Neural cell (in vitro differentiated cells): ENCODE data around the gene LMOD1. TPM values are rescaled to one million over a fixed set of nuclear protein-coding genes. Genes with fewer than 3 reads are reported as not detected.

Source experiments
- H2AFZ ChIP-seq: fragments of 200-600, 300-800 bp; sonication (generic), shearing (Covaris generic); 2 replicates; pipeline ENCODE4 v1.6.0; 2014; ENCODE audit warnings: low read depth, mild to moderate bottlenecking, antibody characterized with exemption, low read length, moderate library complexity
- H3F3A ChIP-seq: fragments of 200-600 bp; shearing (Covaris generic); 2 replicates; pipeline ENCODE4 v1.6.1; 2016; ENCODE audit warnings: mild to moderate bottlenecking, moderate library complexity, mixed read lengths, antibody characterized with exemption, low read length; ENCODE audit not compliant: insufficient read depth, poor library complexity, severe bottlenecking
- H3K27ac ChIP-seq: fragments of 200-600, 300-800 bp; sonication (generic), shearing (Covaris generic); 2 replicates; pipeline ENCODE4 v1.5.1; 2014; ENCODE audit warnings: mild to moderate bottlenecking, low read length, moderate library complexity
- H3K27me3 ChIP-seq: fragments of 300-800, 200-600 bp; sonication (generic), shearing (Covaris generic); 2 replicates; pipeline ENCODE4 v1.6.0; 2014; ENCODE audit warnings: mild to moderate bottlenecking, low read depth, low read length, moderate library complexity; ENCODE audit not compliant: insufficient read depth
- H3K36me3 ChIP-seq: fragments of 300-800, 200-600 bp; sonication (generic), shearing (Covaris generic); 2 replicates; pipeline ENCODE4 v1.5.1; 2014; ENCODE audit warnings: mild to moderate bottlenecking, antibody characterized with exemption, low read length, moderate library complexity; ENCODE audit not compliant: insufficient read depth
- H3K4me2 ChIP-seq: fragments of 300-800, 200-600 bp; sonication (generic), shearing (Covaris generic); 2 replicates; pipeline ENCODE4 v1.6.0; 2014; ENCODE audit warnings: mild to moderate bottlenecking, low read length
- H3K4me3 ChIP-seq: fragments of 300-800, 200-600 bp; sonication (generic), shearing (Covaris generic); 2 replicates; pipeline ENCODE4 v1.5.1; 2014; ENCODE audit warnings: mild to moderate bottlenecking, low read length, moderate library complexity
- H3K79me2 ChIP-seq: fragments of 200-600 bp; shearing (Covaris generic); replicated peaks from 2 replicates; pipeline ENCODE4 v1.6.0; 2014; ENCODE audit warnings: mild to moderate bottlenecking, low read length, moderate library complexity; ENCODE audit not compliant: insufficient read depth
- H3K9ac ChIP-seq: fragments of 300-800, 200-600 bp; sonication (generic), shearing (Covaris generic); 2 replicates; pipeline ENCODE4 v1.6.1; 2016; ENCODE audit warnings: mild to moderate bottlenecking, low read length, mixed read lengths
- H3K9me2 ChIP-seq: fragments of 200-600 bp; shearing (Covaris generic); 2 replicates; pipeline ENCODE4 v1.6.1; 2016; ENCODE audit warnings: mild to moderate bottlenecking, low read length, mixed read lengths; ENCODE audit not compliant: insufficient read depth
- H3K9me3 ChIP-seq: fragments of 200-600, 300-800 bp; sonication (generic), shearing (Covaris generic); 2 replicates; pipeline ENCODE4 v1.6.1; 2016; ENCODE audit warnings: mild to moderate bottlenecking, mixed run types, low read length, moderate library complexity, mixed read lengths
- H4K20me1 ChIP-seq: fragments of 200-600 bp; shearing (Covaris generic); 2 replicates; pipeline ENCODE4 v1.6.1; 2016; ENCODE audit warnings: mild to moderate bottlenecking, mixed run types; ENCODE audit not compliant: insufficient read depth
- EP300 ChIP-seq: fragments of 450-650 bp; conservative IDR thresholded peaks from 2 replicates; pipeline ENCODE4 v1.6.1; 2014; ENCODE audit warnings: antibody characterized with exemption, mild to moderate bottlenecking, moderate library complexity; ENCODE audit not compliant: poor library complexity, severe bottlenecking
- EZH2 ChIP-seq: fragments of 200-600, 300-800 bp; shearing (Covaris generic), sonication (generic); IDR thresholded peaks from 2 replicates; pipeline ENCODE4 v1.6.1; 2014; ENCODE audit warnings: antibody characterized with exemption, low read length, borderline replicate concordance, mild to moderate bottlenecking; ENCODE audit not compliant: insufficient read depth, poor library complexity, severe bottlenecking
- MXI1 ChIP-seq: fragments of 450-650 bp; conservative IDR thresholded peaks from 2 replicates; pipeline ENCODE4 v1.6.1; 2014; ENCODE audit warnings: antibody characterized with exemption, mild to moderate bottlenecking; ENCODE audit not compliant: poor library complexity, severe bottlenecking
- POLR2AphosphoS5 ChIP-seq: IDR thresholded peaks from 2 replicates; pipeline ENCODE4 v1.6.1; 2012
- RAD21 ChIP-seq: fragments of 450-650 bp; conservative IDR thresholded peaks from 2 replicates; pipeline ENCODE4 v1.6.1; 2014; ENCODE audit warnings: antibody characterized with exemption, mild to moderate bottlenecking, moderate library complexity
- SMC3 ChIP-seq: fragments of 450-650 bp; conservative IDR thresholded peaks from 2 replicates; pipeline ENCODE4 v1.6.1; 2014; ENCODE audit warnings: antibody characterized with exemption, mild to moderate bottlenecking, moderate library complexity; ENCODE audit not compliant: poor library complexity
- TAF1 ChIP-seq: IDR thresholded peaks from 2 replicates; pipeline ENCODE4 v1.6.1; 2012; ENCODE audit warnings: low read depth
- polyA plus RNA-seq: library from polyadenylated mRNA; depleted of rRNA; stranded (reverse); fragments of >200 nt; gene quantifications from 2 replicates; pipeline ENCODE4 v1.2.3, GENCODE V29; 2014
- TF ChIP-seq, protein P1 (sequence below): fragments of 450-650 bp; IDR thresholded peaks from 2 replicates; pipeline ENCODE4 v1.5.1; 2014; ENCODE audit warnings: antibody characterized with exemption, mild to moderate bottlenecking, moderate library complexity; ENCODE audit not compliant: poor library complexity, severe bottlenecking
- TF ChIP-seq, protein P2 (sequence below): IDR thresholded peaks from 2 replicates; pipeline ENCODE4 v1.6.1; 2012; ENCODE audit warnings: borderline replicate concordance

The LMOD1 gene
- polyA plus RNA-seq, 1 donor from 2014 or later: not detected

GRCh38 chr1:201912832-201913231 lies 33.5 kb downstream of the LMOD1 start:
- no peak overlapping the region for H3K27ac ChIP-seq
- H3K79me2 ChIP-seq: no peaks in the 10 kb centered on the region
- no peaks in the 10 kb centered on the region for H4K20me1 ChIP-seq
- no peak overlapping the region for H2AFZ ChIP-seq
- H3K27me3 ChIP-seq: no peaks in the 10 kb centered on the region
- TF ChIP-seq POLR2AphosphoS5 (no peak), SMC3 (no peak), EP300 (no peak), RAD21 (no peak), EZH2 (no peak), MXI1 (no peak), TAF1 (no peak)
- TF ChIP-seq, protein P1, sequence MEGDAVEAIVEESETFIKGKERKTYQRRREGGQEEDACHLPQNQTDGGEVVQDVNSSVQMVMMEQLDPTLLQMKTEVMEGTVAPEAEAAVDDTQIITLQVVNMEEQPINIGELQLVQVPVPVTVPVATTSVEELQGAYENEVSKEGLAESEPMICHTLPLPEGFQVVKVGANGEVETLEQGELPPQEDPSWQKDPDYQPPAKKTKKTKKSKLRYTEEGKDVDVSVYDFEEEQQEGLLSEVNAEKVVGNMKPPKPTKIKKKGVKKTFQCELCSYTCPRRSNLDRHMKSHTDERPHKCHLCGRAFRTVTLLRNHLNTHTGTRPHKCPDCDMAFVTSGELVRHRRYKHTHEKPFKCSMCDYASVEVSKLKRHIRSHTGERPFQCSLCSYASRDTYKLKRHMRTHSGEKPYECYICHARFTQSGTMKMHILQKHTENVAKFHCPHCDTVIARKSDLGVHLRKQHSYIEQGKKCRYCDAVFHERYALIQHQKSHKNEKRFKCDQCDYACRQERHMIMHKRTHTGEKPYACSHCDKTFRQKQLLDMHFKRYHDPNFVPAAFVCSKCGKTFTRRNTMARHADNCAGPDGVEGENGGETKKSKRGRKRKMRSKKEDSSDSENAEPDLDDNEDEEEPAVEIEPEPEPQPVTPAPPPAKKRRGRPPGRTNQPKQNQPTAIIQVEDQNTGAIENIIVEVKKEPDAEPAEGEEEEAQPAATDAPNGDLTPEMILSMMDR: no peak
- TF ChIP-seq, protein P2, sequence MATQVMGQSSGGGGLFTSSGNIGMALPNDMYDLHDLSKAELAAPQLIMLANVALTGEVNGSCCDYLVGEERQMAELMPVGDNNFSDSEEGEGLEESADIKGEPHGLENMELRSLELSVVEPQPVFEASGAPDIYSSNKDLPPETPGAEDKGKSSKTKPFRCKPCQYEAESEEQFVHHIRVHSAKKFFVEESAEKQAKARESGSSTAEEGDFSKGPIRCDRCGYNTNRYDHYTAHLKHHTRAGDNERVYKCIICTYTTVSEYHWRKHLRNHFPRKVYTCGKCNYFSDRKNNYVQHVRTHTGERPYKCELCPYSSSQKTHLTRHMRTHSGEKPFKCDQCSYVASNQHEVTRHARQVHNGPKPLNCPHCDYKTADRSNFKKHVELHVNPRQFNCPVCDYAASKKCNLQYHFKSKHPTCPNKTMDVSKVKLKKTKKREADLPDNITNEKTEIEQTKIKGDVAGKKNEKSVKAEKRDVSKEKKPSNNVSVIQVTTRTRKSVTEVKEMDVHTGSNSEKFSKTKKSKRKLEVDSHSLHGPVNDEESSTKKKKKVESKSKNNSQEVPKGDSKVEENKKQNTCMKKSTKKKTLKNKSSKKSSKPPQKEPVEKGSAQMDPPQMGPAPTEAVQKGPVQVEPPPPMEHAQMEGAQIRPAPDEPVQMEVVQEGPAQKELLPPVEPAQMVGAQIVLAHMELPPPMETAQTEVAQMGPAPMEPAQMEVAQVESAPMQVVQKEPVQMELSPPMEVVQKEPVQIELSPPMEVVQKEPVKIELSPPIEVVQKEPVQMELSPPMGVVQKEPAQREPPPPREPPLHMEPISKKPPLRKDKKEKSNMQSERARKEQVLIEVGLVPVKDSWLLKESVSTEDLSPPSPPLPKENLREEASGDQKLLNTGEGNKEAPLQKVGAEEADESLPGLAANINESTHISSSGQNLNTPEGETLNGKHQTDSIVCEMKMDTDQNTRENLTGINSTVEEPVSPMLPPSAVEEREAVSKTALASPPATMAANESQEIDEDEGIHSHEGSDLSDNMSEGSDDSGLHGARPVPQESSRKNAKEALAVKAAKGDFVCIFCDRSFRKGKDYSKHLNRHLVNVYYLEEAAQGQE: no peak
- no peaks in the 10 kb centered on the region for H3K9me3 ChIP-seq
- no peak overlapping the region for H3K4me2 ChIP-seq
- H3K9me2 ChIP-seq: no peaks in the 10 kb centered on the region
- H3K4me3 ChIP-seq: no peak overlapping the region
- no peaks in the 10 kb centered on the region for H3F3A ChIP-seq
- no peaks in the 10 kb centered on the region for H3K36me3 ChIP-seq
- H3K9ac ChIP-seq: no peak overlapping the region

- Histone ChIP-seq H3K9me3 (no peaks in the 10 kb centered on the region), H3K4me3 (no peak overlapping the region), H3K27me3 (no peaks in the 10 kb centered on the region), H3F3A (no peaks in the 10 kb centered on the region), H3K36me3 (no peaks in the 10 kb centered on the region), H3K4me2 (no peak overlapping the region), H3K9me2 (no peaks in the 10 kb centered on the region), H3K27ac (no peak overlapping the region), H2AFZ (no peak overlapping the region), H3K79me2 (no peaks in the 10 kb centered on the region), H4K20me1 (no peaks in the 10 kb centered on the region), H3K9ac (no peak overlapping the region)
- TF ChIP-seq, protein P2: no peak
- no peak for TF ChIP-seq SMC3
- TF ChIP-seq, protein P1: no peak
- no peak for TF ChIP-seq TAF1
- no peak for TF ChIP-seq EZH2
- no peak for TF ChIP-seq MXI1
- TF ChIP-seq RAD21: no peak
- TF ChIP-seq POLR2AphosphoS5: no peak
- no peak for TF ChIP-seq EP300
Measured at GRCh38 chr1:201911826-201912571, 34.3 kb downstream of the LMOD1 start.
